OCI-LY1 (cell line): Measurements from ENCODE around the gene TLE4.

Source experiments
- H2AFZ ChIP-seq: fragments of 200-600 bp; sonication (generic), shearing (Covaris generic); 2 replicates; pipeline ENCODE4 v1.6.0; 2014; ENCODE audit warnings: antibody characterized with exemption, mild to moderate bottlenecking, low read length
- H3F3A ChIP-seq: fragments of 200-600 bp; sonication (generic), shearing (Covaris generic); 2 replicates; pipeline ENCODE4 v1.6.0; 2014; ENCODE audit warnings: mild to moderate bottlenecking, antibody characterized with exemption, low read length, moderate library complexity; ENCODE audit not compliant: insufficient read depth
- H3K27ac ChIP-seq: fragments of 200-600 bp; sonication (generic); 2 replicates; pipeline ENCODE4 v1.5.1; 2014; ENCODE audit warnings: low read length, mixed run types, mild to moderate bottlenecking, low read depth; ENCODE audit not compliant: poor library complexity, severe bottlenecking
- H3K27me3 ChIP-seq: fragments of 200-600 bp; sonication (generic); 2 replicates; pipeline ENCODE4 v1.6.0; 2014; ENCODE audit warnings: antibody characterized with exemption, mild to moderate bottlenecking, low read length, moderate library complexity; ENCODE audit not compliant: insufficient read depth
- H3K36me3 ChIP-seq: fragments of 200-600 bp; sonication (generic); 2 replicates; pipeline ENCODE4 v1.6.1; 2014; ENCODE audit warnings: mild to moderate bottlenecking, antibody characterized with exemption, low read length, moderate library complexity, mixed read lengths; ENCODE audit not compliant: insufficient read depth
- H3K4me1 ChIP-seq: fragments of 200-600 bp; sonication (generic); 2 replicates; pipeline ENCODE4 v1.5.1; 2014; ENCODE audit warnings: mild to moderate bottlenecking, low read length, moderate library complexity; ENCODE audit not compliant: insufficient read depth, severe bottlenecking
- H3K4me2 ChIP-seq: fragments of 200-600 bp; sonication (generic), shearing (Covaris generic); 2 replicates; pipeline ENCODE4 v1.6.1; 2014; ENCODE audit warnings: low read length
- H3K4me3 ChIP-seq: fragments of 200-600 bp; sonication (generic); 2 replicates; pipeline ENCODE4 v1.5.1; 2014; ENCODE audit warnings: low read length, low read depth, mild to moderate bottlenecking, mixed read lengths; ENCODE audit not compliant: poor library complexity, severe bottlenecking
- H3K79me2 ChIP-seq: fragments of 200-600 bp; shearing (Covaris generic); 2 replicates; pipeline ENCODE4 v1.6.1; 2016; ENCODE audit warnings: mixed run types, low read length, mixed read lengths; ENCODE audit not compliant: insufficient read depth
- H3K9ac ChIP-seq: fragments of 200-600 bp; sonication (generic), shearing (Covaris generic); 2 replicates; pipeline ENCODE4 v1.6.1; 2014; ENCODE audit warnings: mild to moderate bottlenecking, low read length, mixed read lengths
- H3K9me2 ChIP-seq: fragments of 200-600 bp; sonication (generic), shearing (Covaris generic); 2 replicates; pipeline ENCODE4 v1.6.1; 2014; ENCODE audit warnings: low read depth, mild to moderate bottlenecking, low read length, mixed read lengths
- H3K9me3 ChIP-seq: fragments of 200-600 bp; shearing (Covaris generic); 2 replicates; pipeline ENCODE4 v1.6.1; 2014; ENCODE audit warnings: low read length, mixed read lengths
- H4K20me1 ChIP-seq: fragments of 200-600 bp; sonication (generic), shearing (Covaris generic); 2 replicates; pipeline ENCODE4 v1.6.0; 2016; ENCODE audit warnings: mild to moderate bottlenecking, low read length; ENCODE audit not compliant: insufficient read depth
- EZH2 ChIP-seq: fragments of 200-600 bp; sonication (generic), shearing (Covaris generic); IDR thresholded peaks from 2 replicates; pipeline ENCODE4 v1.8.0; 2017; ENCODE audit warnings: borderline replicate concordance, mixed run types, mild to moderate bottlenecking, antibody characterized with exemption, low read length, moderate library complexity, mixed read lengths
- TF ChIP-seq, protein P1 (sequence below): fragments of 200-600 bp; sonication (generic), shearing (Covaris generic); IDR thresholded peaks from 2 replicates; pipeline ENCODE4 v1.5.1; 2017; ENCODE audit warnings: mild to moderate bottlenecking, antibody characterized with exemption, low read length, moderate library complexity, mixed read lengths

The TLE4 gene

DNA sequence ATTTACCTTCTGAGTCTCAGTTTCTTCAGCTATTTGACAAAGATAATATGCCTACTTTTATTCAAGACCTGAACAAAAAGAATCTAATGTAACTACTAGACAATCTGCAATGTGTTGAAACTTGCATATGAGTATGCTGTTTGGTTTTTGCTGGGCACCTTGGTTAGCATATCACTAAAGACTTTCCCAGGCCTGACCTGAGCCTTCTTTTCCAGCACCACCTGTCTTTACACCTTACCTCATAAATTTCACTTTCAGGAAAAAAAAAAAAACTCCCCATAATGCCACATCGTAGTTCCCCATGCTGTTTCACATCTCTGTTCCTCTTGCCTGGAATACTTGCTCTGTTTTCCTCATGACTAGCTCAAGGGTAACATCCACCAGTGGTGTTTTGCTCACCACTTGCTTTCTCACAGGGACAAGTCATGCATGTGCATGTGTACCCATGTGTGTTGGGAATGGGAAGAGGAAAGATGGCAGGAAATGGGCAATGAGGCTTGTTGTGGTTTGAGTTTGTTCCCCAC is 45.6 kb upstream of the TLE4 start:
- Histone ChIP-seq H3K27ac (no peak overlapping the region), H3K36me3 (no peaks in the 10 kb centered on the region), H3K9me3 (no peaks in the 10 kb centered on the region), H3K9ac (no peak overlapping the region), H3K4me1 (no peaks in the 10 kb centered on the region), H3F3A (no peaks in the 10 kb centered on the region), H2AFZ (no peak overlapping the region), H3K79me2 (no peaks in the 10 kb centered on the region), H3K4me2 (no peak overlapping the region), H4K20me1 (no peaks in the 10 kb centered on the region), H3K27me3 (no peaks in the 10 kb centered on the region), H3K9me2 (no peaks in the 10 kb centered on the region), H3K4me3 (no peak overlapping the region)
- TF ChIP-seq EZH2: no peak
- TF ChIP-seq, protein P1, sequence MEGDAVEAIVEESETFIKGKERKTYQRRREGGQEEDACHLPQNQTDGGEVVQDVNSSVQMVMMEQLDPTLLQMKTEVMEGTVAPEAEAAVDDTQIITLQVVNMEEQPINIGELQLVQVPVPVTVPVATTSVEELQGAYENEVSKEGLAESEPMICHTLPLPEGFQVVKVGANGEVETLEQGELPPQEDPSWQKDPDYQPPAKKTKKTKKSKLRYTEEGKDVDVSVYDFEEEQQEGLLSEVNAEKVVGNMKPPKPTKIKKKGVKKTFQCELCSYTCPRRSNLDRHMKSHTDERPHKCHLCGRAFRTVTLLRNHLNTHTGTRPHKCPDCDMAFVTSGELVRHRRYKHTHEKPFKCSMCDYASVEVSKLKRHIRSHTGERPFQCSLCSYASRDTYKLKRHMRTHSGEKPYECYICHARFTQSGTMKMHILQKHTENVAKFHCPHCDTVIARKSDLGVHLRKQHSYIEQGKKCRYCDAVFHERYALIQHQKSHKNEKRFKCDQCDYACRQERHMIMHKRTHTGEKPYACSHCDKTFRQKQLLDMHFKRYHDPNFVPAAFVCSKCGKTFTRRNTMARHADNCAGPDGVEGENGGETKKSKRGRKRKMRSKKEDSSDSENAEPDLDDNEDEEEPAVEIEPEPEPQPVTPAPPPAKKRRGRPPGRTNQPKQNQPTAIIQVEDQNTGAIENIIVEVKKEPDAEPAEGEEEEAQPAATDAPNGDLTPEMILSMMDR: no peak

DNA sequence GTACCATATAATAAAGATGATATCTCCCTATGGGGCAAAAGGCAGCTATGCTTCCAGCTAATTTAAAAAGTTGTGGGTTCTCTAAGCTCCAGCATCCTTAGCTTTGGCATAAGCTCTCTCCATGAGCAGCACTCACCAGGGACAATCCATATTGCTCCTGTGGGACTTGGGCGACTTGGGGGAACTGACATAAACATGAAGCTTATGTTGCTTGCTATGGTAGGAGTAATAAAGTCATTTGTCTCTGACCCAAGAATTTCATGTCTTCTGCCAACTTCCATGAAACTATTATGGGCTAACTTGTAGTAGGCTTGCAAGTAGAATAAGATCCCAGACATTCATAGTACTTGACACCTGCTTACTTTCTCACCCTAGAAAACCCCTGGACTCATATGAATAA is 36.2 kb upstream of the TLE4 start:
- no peak overlapping the region for H3K4me3 ChIP-seq
- H3K4me1 ChIP-seq: no peaks in the 10 kb centered on the region
- no peaks in the 10 kb centered on the region for H3K79me2 ChIP-seq
- no peaks in the 10 kb centered on the region for H4K20me1 ChIP-seq
- H2AFZ ChIP-seq: no peak overlapping the region
- no peak overlapping the region for H3K9ac ChIP-seq
- no peaks in the 10 kb centered on the region for H3K27me3 ChIP-seq
- TF ChIP-seq EZH2: no peak
- TF ChIP-seq, protein P1: no peak
- no peaks in the 10 kb centered on the region for H3K9me3 ChIP-seq
- H3K9me2 ChIP-seq: no peaks in the 10 kb centered on the region
- no peak overlapping the region for H3K4me2 ChIP-seq
- no peaks in the 10 kb centered on the region for H3K36me3 ChIP-seq
- H3K27ac ChIP-seq: no peak overlapping the region
- no peaks in the 10 kb centered on the region for H3F3A ChIP-seq

DNA sequence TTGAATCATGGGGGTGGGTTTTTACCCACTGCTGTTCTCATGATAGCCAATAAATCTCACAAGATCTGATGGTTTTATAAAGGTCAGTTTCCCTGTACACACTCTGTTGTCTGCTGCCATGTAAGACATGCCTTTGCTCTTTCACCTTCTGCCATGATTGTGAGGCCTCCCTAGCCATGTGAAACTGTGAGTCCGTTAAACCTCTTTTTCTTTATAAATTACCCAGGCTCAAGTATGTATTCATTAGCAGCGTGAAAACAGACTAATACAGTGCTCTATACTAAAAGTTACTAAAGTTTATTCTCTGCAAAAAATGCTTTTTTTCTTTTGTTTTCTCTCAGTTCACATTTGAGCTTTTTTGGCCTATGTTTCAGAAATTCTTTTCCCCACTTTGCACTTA is 33.9 kb upstream of the TLE4 start:
- no peaks in the 10 kb centered on the region for H3K4me1 ChIP-seq
- TF ChIP-seq, protein P1: no peak
- TF ChIP-seq EZH2: no peak

More for the DNA sequence above, 33.9 kb upstream of the TLE4 start:
- no peaks in the 10 kb centered on the region for H3K9me2 ChIP-seq
- H2AFZ ChIP-seq: no peak overlapping the region
- no peak overlapping the region for H3K4me3 ChIP-seq
- no peaks in the 10 kb centered on the region for H3K36me3 ChIP-seq
- no peaks in the 10 kb centered on the region for H3K79me2 ChIP-seq
- no peak overlapping the region for H3K27ac ChIP-seq
- no peak overlapping the region for H3K9ac ChIP-seq
- H3F3A ChIP-seq: no peaks in the 10 kb centered on the region
- H3K4me2 ChIP-seq: no peak overlapping the region
- H3K9me3 ChIP-seq: no peaks in the 10 kb centered on the region
- 0 out of 2 replicates have a peak, but pooled peaks cover 3% of the 10 kb centered on the region for H3K27me3 ChIP-seq
- no peaks in the 10 kb centered on the region for H4K20me1 ChIP-seq
